CD4-positive, alpha-beta T cell (primary cell): ENCODE data around the gene RMND5A. TPM values are rescaled to one million over a fixed set of nuclear protein-coding genes. Genes with fewer than 3 reads are reported as not detected.
A peak's percentile ranks its signal among the peaks of the same experiment; 100 is the strongest.

Experiments
- ATAC-seq: fragments of 200-7000 bp; cut with Tn5 transposase; one replicate; pipeline ENCODE4 v1.10.0; 2022; ENCODE audit warnings: mild to moderate bottlenecking; ENCODE audit not compliant: poor library complexity
- CTCF ChIA-PET: fragments of 350-600 bp; sonication (Branson Sonifier 250); formaldehyde crosslinking; loops from one replicate; lab custom pipeline; 2021; ENCODE audit warnings: antibody characterized with exemption, inconsistent platforms; lab: Charles Lee
- POLR2A ChIA-PET: fragments of 350-600 bp; sonication (Branson Sonifier 250); formaldehyde crosslinking; loops from one replicate; lab custom pipeline; 2021; ENCODE audit warnings: antibody characterized with exemption, inconsistent platforms; lab: Charles Lee
- DNase-seq, 14 experiments: peaks; one replicate each; pipeline ENCODE4 v3.0.0-alpha.2; 2013 to 2020; ENCODE audit warnings: mixed read lengths in 2 of 14
- H3K27ac ChIP-seq, 2 donors: one replicate each; pipeline versions ENCODE4 v1.5.1 to v1.7.0; 2013; ENCODE audit warnings: low read length in 2 of 2, low read depth in 1 of 2, mild to moderate bottlenecking in 1 of 2
- H3K27me3 ChIP-seq, 2 experiments: 1 replicate in 1 of 2; 2 replicates in 1 of 2; pipeline versions ENCODE4 v1.6.1 to v1.7.0; 2013; ENCODE audit warnings: low read length in 2 of 2, control low read depth in 1 of 2, mild to moderate bottlenecking in 1 of 2, moderate library complexity in 1 of 2; ENCODE audit not compliant: insufficient read depth in 2 of 2, control insufficient read depth in 1 of 2
- H3K36me3 ChIP-seq: one replicate; pipeline ENCODE4 v1.6.1; 2013; ENCODE audit warnings: low read length, control low read depth; ENCODE audit not compliant: insufficient read depth
- H3K4me1 ChIP-seq: one replicate; pipeline ENCODE4 v1.6.1; 2013; ENCODE audit warnings: low read length, control low read depth; ENCODE audit not compliant: insufficient read depth
- H3K4me3 ChIP-seq: one replicate; pipeline ENCODE4 v1.5.1; 2013; ENCODE audit warnings: mild to moderate bottlenecking, low read length, moderate library complexity
- H3K9me3 ChIP-seq, 2 experiments: 1 replicate in 1 of 2; 2 replicates in 1 of 2; pipeline versions ENCODE4 v1.6.1 to v1.7.0; 2013; ENCODE audit warnings: low read length in 2 of 2, mild to moderate bottlenecking in 2 of 2, control low read depth in 1 of 2, moderate library complexity in 1 of 2; ENCODE audit not compliant: control insufficient read depth in 1 of 2, insufficient read depth in 1 of 2
- H3K27ac Mint-ChIP-seq: one replicate; pipeline ENCODE4 v1.8.0; 2020; ENCODE audit warnings: mixed read lengths
- H3K27me3 Mint-ChIP-seq: one replicate; pipeline ENCODE4 v1.8.0; 2021; ENCODE audit warnings: mixed read lengths
- H3K36me3 Mint-ChIP-seq: one replicate; pipeline ENCODE4 v1.8.0; 2021; ENCODE audit warnings: low read depth, mixed read lengths
- H3K4me1 Mint-ChIP-seq: one replicate; pipeline ENCODE4 v1.8.0; 2021; ENCODE audit warnings: low read depth, mixed read lengths
- H3K4me3 Mint-ChIP-seq: one replicate; pipeline ENCODE4 v1.8.0; 2020; ENCODE audit warnings: mild to moderate bottlenecking, mixed read lengths
- H3K9me3 Mint-ChIP-seq: one replicate; pipeline ENCODE4 v1.8.0; 2020; ENCODE audit warnings: mixed read lengths
- CTCF ChIP-seq: fragments of 200-600 bp; IDR thresholded peaks from one replicate; pipeline ENCODE4 v1.8.0; 2022; ENCODE audit warnings: antibody characterized with exemption, mild to moderate bottlenecking
- intact Hi-C, 2 experiments: fragments of 100-400 bp; cut with DNase I in 1 of 2; cut with micrococcal nuclease in 1 of 2; formaldehyde crosslinking; loops; one replicate each; pipeline versions ENCODE4 v1.15.1 to v1.9.0; 2023 to 2025; cut with DNase I, micrococcal nuclease
- total RNA-seq, 174 experiments: library from RNA in 2 of 174; stranded (reverse) in 2 of 174; gene quantifications; one replicate each; pipeline ENCODE4 v1.2.3 and lab custom pipeline; 2021 to 2026

RMND5A gene
- total RNA-seq, 2 experiments from 2014 or later = 20.5 to 21.4 TPM

- H3K4me3 ChIP-seq = peak within 1 kb of the TSS; percentile 40
- POLR2A ChIA-PET = interaction anchor here (1.0 kb wide), 1 partner anchor 16 kb away, joined by 3 read pairs; no protein-coding TSS in a partner anchor
- TF ChIP-seq CTCF = no peak
- no peak within 1 kb of the TSS for H3K27ac ChIP-seq
- peaks cover 28% of the 10 kb centered on the region for H3K4me1 ChIP-seq
- peaks cover 5% of the 10 kb centered on the region for H3K9me3 Mint-ChIP-seq
- H3K4me1 Mint-ChIP-seq = peaks cover 28% of the 10 kb centered on the region
- H3K4me3 Mint-ChIP-seq = peak within 1 kb of the TSS; percentile 87
- peaks cover 57 to 65% of the 10 kb centered on the region in 2 experiments for H3K27me3 ChIP-seq
- peaks cover 74% of the 10 kb centered on the region for H3K27me3 Mint-ChIP-seq
- ATAC-seq = peak; percentile 33
- DNase-seq = peak in 5 of 14 experiments; percentile 10 to 83 (median 31)
- intact Hi-C loops = no loop called here
- no peak within 1 kb of the TSS for H3K27ac Mint-ChIP-seq
- H3K36me3 ChIP-seq = no peaks in the 10 kb centered on the region
- CTCF ChIA-PET = no interaction called here
- H3K36me3 Mint-ChIP-seq = peaks cover 10% of the 10 kb centered on the region
- peaks cover 7 to 12% of the 10 kb centered on the region in 2 experiments for H3K9me3 ChIP-seq
Measured at GRCh38 chr2:86790676-86791572, 70.8 kb downstream of the RMND5A start, which contains the start of gene CD8A. Gene CD8A (minus strand): TSS chr2:86790913. CDS start chr2:86790825, 88 bp downstream.

- H3K27ac Mint-ChIP-seq = no peak overlapping the region
- intact Hi-C loops = no loop called here
- peaks cover 28% of the 10 kb centered on the region for H3K4me1 Mint-ChIP-seq
- Histone ChIP-seq H3K9me3 (peaks cover 12 to 13% of the 10 kb centered on the region in 2 experiments), H3K27ac (no peak overlapping the region), H3K36me3 (no peaks in the 10 kb centered on the region), H3K4me1 (peaks cover 28% of the 10 kb centered on the region), H3K4me3 (no peak overlapping the region), H3K27me3 (peaks cover 57 to 65% of the 10 kb centered on the region in 2 experiments)
- peak overlapping the region; percentile 87 for H3K4me3 Mint-ChIP-seq
- H3K36me3 Mint-ChIP-seq = peaks cover 13% of the 10 kb centered on the region
- no peak for TF ChIP-seq CTCF
- ATAC-seq (no peak), DNase-seq (no peak)
- peaks cover 11% of the 10 kb centered on the region for H3K9me3 Mint-ChIP-seq
- ChIA-PET POLR2A (interaction anchor here (1.0 kb wide), 1 partner anchor 16 kb away, joined by 3 read pairs; no protein-coding TSS in a partner anchor), CTCF (interaction anchor here (1.4 kb wide), 1 partner anchor 16 kb away, joined by 3 read pairs; no protein-coding TSS in a partner anchor)
- peaks cover 80% of the 10 kb centered on the region for H3K27me3 Mint-ChIP-seq
Measured at GRCh38 chr2:86791573-86791972, 71.5 kb downstream of the RMND5A start.

GRCh38 chr2:86793752-86794151 is 73.7 kb downstream of the RMND5A start:
- CTCF ChIA-PET = no interaction called here
- Histone ChIP-seq H3K4me3 (no peak overlapping the region), H3K27me3 (peaks cover 52 to 60% of the 10 kb centered on the region in 2 experiments), H3K4me1 (peaks cover 28% of the 10 kb centered on the region), H3K9me3 (peaks cover 20 to 23% of the 10 kb centered on the region in 2 experiments), H3K36me3 (no peaks in the 10 kb centered on the region), H3K27ac (no peak overlapping the region)
- H3K4me1 Mint-ChIP-seq = peaks cover 22% of the 10 kb centered on the region
- peaks cover 64% of the 10 kb centered on the region for H3K27me3 Mint-ChIP-seq
- no peak overlapping the region for H3K27ac Mint-ChIP-seq
- peaks cover 16% of the 10 kb centered on the region for H3K9me3 Mint-ChIP-seq
- ATAC-seq (no peak), DNase-seq (peak in 1 of 14 experiments; percentile 79)
- POLR2A ChIA-PET = no interaction called here
- H3K36me3 Mint-ChIP-seq = peaks cover 13% of the 10 kb centered on the region
- TF ChIP-seq CTCF = no peak
- intact Hi-C loops = no loop called here
- no peak overlapping the region for H3K4me3 Mint-ChIP-seq
